Measurements from ENCODE around the gene ATXN10.

- TF ChIP-seq POLR2A (IDR thresholded peaks at IDR 0.05; ENCODE audit: borderline replicate concordance, extremely low read depth, insufficient read depth, insufficient read length) (no peak), EZH2 (IDR thresholded peaks at IDR 0.05) (no peak), RAD21 (IDR thresholded peaks at IDR 0.05; ENCODE audit: low read depth) (no peak), ZFX (IDR thresholded peaks at IDR 0.05) (no peak), EZH2phosphoT487 (IDR thresholded peaks at IDR 0.05; ENCODE audit: borderline replicate concordance) (no peak), ELF1 (IDR thresholded peaks at IDR 0.05; ENCODE audit: borderline replicate concordance, low read depth) (no peak), ATF3 (IDR thresholded peaks at IDR 0.05) (no peak), JUND (IDR thresholded peaks at IDR 0.05) (no peak), CBX3 (IDR thresholded peaks at IDR 0.05; ENCODE audit: low read depth) (no peak), YY1 (IDR thresholded peaks at IDR 0.05; ENCODE audit: extremely low read depth, insufficient replicate concordance, low read depth, low read length) (no peak), REST (IDR thresholded peaks at IDR 0.05; ENCODE audit: low read depth) (no peak), POLR2AphosphoS5 (IDR thresholded peaks at IDR 0.05; ENCODE audit: low read depth, low read length) (no peak)
- TF ChIP-seq, protein P1, sequence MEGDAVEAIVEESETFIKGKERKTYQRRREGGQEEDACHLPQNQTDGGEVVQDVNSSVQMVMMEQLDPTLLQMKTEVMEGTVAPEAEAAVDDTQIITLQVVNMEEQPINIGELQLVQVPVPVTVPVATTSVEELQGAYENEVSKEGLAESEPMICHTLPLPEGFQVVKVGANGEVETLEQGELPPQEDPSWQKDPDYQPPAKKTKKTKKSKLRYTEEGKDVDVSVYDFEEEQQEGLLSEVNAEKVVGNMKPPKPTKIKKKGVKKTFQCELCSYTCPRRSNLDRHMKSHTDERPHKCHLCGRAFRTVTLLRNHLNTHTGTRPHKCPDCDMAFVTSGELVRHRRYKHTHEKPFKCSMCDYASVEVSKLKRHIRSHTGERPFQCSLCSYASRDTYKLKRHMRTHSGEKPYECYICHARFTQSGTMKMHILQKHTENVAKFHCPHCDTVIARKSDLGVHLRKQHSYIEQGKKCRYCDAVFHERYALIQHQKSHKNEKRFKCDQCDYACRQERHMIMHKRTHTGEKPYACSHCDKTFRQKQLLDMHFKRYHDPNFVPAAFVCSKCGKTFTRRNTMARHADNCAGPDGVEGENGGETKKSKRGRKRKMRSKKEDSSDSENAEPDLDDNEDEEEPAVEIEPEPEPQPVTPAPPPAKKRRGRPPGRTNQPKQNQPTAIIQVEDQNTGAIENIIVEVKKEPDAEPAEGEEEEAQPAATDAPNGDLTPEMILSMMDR (IDR thresholded peaks at IDR 0.05 in 2 of 3, conservative IDR thresholded peaks at IDR 0.05 in 1 of 3; ENCODE audit: borderline replicate concordance in 1 of 3, insufficient read depth in 1 of 3, low read depth in 2 of 3, low read length in 2 of 3): no peak
These were observed 91.1 kb downstream of the ATXN10 start for GRCh38 chr22:45762545-45763235.
